NCI-H2171 treated with DMSO at 0.1 percent for 48 hours (cell line): ENCODE data around the gene SLC5A2.
"Not testable (repeated sequence)": the region's sequence is repeated elsewhere in the genome, so short reads cannot be mapped to it uniquely, and the experiment has no call there.

Experiments
- DNase-seq: peaks from one replicate; lab custom pipeline; 2025; lab: John Stamatoyannopoulos, UW

SLC5A2 gene

GRCh38 chr16:31475946-31476302 lies 7.0 kb upstream of the SLC5A2 start:
- no peak for DNase-seq

- DNase-seq = no peak
Observed at GRCh38 chr16:31476303-31477219, 6.4 kb upstream of the SLC5A2 start.

GRCh38 chr16:31477220-31478216 lies 5.4 kb upstream of the SLC5A2 start:
- DNase-seq = no peak

- no peak for DNase-seq
Observed at GRCh38 chr16:31478956-31479355, 4.0 kb upstream of the SLC5A2 start.

GRCh38 chr16:31479751-31480150 lies 3.2 kb upstream of the SLC5A2 start:
- no peak for DNase-seq

- no peak for DNase-seq
Observed at GRCh38 chr16:31480851-31481536, 1.9 kb upstream of the SLC5A2 start.

GRCh38 chr16:31484048-31484447 lies 1.1 kb downstream of the SLC5A2 start:
- not testable (repeated sequence) for DNase-seq

- no peak for DNase-seq
Observed at GRCh38 chr16:31484491-31485171, 1.7 kb downstream of the SLC5A2 start.

- no peak for DNase-seq
Observed at GRCh38 chr16:31485571-31485970, 2.6 kb downstream of the SLC5A2 start.

- DNase-seq = no peak
Observed at GRCh38 chr16:31486045-31486444, 3.1 kb downstream of the SLC5A2 start.

- no peak for DNase-seq
Observed at GRCh38 chr16:31487071-31487719, 4.3 kb downstream of the SLC5A2 start.

GRCh38 chr16:31487720-31488467 lies 5.0 kb downstream of the SLC5A2 start:
- DNase-seq = peak; percentile 81

GRCh38 chr16:31488468-31489297 lies 5.8 kb downstream of the SLC5A2 start:
- no peak for DNase-seq

GRCh38 chr16:31489298-31489564 lies 6.3 kb downstream of the SLC5A2 start:
- DNase-seq = no peak

- DNase-seq = no peak
Observed at GRCh38 chr16:31489616-31490584, 7.0 kb downstream of the SLC5A2 start.

GRCh38 chr16:31491778-31492418 lies 9.0 kb downstream of the SLC5A2 start:
- DNase-seq = no peak

GRCh38 chr16:31493506-31494125 lies 10.7 kb downstream of the SLC5A2 start:
- no peak for DNase-seq
